ENCODE measurements around the gene NR2F2. TPM values are rescaled to one million over a fixed set of nuclear protein-coding genes. Genes with fewer than 3 reads are reported as not detected.
"Not testable (repeated sequence)": the region's sequence is repeated elsewhere in the genome, so short reads cannot be mapped to it uniquely, and the experiment has no call there.

NR2F2 gene
- total RNA-seq, 1 donor = not detected

DNA sequence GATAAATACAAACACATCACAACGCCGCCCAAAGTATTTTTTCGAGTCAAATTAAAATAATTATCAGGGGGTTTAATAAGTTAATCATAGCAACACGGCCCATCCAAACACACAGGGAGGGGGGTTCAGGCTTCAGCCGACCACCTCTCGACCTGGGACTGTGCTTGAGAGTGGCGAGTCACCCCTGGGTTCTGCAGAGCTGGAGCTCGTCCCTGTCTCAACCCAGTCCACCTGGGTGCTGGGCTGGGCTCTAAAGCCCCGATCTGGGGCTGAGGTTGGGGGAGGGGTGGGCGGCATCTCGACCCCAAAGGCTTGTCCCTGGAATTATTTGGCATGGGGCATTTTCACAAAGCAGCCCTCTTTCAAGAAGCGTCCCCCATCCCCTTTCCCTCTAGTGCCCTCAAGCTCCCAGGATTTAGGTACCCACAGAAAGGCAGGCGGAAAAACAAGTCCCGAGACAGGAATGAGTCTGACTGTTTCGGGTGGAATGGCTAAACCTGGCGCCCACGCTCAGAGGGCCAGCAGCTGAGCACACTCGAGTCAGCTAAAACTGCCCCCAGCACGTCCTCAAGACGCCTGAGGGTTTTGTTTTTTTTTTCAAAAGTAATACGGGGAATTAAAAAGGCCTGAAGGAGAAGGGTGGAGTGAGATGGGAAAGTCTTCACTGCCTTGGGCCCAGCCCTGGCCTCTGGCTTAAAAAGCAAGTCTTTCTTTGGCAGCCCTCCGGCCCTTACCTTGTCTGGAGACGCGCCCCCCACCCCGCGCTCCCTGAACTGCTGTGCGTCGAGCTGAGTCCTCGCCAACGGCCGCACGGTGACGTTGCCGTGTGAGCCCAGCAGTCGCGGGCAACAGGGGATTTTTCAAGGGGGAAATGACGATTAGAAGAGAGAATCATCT, 32.5 kb downstream of the NR2F2 start:
- peak in 2 of 3 donors; percentile 38 to 46 for DNase-seq (ENCODE audit: low read depth in 2 of 3, low spot score in 2 of 3)

DNA sequence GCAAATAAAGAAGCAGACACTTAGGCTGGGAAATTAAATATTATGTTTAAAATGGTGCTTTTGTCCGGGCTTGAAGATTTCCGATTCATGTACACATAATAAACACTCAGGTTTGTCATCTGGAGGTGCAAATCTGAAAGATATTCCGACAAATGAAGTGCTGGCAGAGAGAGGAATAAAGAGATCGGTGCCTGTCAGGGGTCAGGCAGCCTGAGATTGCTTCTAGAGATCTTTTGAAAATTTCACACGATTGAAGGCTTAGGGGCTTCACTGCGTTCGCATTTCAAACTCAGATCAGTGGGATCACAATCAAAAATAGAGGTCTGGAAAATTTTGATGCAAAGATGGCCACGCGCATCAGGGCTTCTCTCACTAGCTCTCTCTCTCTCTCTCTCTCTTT, 33.2 kb downstream of the NR2F2 start:
- DNase-seq (ENCODE audit: low read depth in 2 of 3, low spot score in 2 of 3) = no peak

DNA sequence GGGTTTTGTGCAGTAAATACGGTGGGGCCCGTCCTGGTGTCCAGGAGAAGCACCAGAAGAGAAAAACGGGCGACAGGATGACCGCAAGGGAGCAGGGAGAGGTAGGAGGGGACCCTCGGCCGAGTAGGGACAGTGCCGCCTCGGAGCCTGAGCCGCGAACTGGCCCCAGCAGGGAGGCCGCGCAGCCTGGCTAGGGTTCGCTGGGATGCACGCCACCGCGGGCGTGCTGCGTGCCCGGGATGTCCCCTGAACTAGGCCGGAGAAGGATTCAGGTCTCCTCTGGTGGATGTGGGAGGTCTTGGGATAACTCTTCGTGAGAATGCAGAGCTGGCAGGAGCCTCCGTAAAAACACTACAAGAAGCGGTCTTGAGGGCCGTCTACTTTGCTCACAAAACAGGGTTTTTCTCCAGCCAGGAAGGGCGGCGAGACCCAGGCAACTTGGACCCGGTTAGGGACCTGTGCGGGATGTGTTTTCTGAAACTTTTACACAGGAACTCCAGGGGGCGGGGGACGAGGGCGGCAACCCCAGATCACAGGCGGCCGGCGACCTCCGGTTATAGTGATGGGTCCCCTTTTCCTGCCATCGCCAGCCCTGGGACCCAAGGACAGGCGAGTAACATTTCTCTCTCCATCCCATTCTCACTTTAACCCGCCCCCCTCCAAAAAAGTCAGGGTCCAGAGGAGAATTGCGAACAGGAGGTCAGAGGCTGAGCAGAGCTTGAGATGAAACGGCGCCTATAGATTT, 35.5 kb downstream of the NR2F2 start:
- no peak for DNase-seq (ENCODE audit: low read depth in 2 of 3, low spot score in 2 of 3)

- DNase-seq (ENCODE audit: low read depth in 2 of 3, low spot score in 2 of 3) = no peak
These were observed 36.0 kb downstream of the NR2F2 start for GRCh38 chr15:96366526-96366877.

GRCh38 chr15:96367311-96368200, 37.1 kb downstream of the NR2F2 start:
- no peak for DNase-seq (ENCODE audit: low read depth in 2 of 3, low spot score in 2 of 3)

DNA sequence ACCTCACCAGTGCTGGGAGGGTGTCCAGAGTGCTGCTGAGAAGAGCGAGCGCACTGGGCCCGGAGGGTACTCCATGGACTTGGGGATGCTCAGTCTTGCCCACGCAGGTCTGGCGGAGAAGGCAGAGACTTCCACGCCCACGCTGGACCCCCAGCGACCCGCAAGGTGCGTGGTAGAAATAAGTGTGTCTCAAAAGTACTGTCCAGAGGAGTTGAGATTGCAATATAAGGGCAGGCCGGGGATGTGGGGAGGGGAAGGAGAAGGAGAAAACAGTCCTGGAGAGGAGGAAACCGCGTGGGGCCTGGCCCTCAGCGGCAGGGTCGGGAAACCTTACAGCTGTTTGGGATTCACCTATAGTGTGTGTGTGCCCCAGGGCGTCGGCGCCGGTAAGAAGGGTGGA, 38.9 kb downstream of the NR2F2 start:
- no peak for DNase-seq (ENCODE audit: low read depth in 2 of 3, low spot score in 2 of 3)

DNA sequence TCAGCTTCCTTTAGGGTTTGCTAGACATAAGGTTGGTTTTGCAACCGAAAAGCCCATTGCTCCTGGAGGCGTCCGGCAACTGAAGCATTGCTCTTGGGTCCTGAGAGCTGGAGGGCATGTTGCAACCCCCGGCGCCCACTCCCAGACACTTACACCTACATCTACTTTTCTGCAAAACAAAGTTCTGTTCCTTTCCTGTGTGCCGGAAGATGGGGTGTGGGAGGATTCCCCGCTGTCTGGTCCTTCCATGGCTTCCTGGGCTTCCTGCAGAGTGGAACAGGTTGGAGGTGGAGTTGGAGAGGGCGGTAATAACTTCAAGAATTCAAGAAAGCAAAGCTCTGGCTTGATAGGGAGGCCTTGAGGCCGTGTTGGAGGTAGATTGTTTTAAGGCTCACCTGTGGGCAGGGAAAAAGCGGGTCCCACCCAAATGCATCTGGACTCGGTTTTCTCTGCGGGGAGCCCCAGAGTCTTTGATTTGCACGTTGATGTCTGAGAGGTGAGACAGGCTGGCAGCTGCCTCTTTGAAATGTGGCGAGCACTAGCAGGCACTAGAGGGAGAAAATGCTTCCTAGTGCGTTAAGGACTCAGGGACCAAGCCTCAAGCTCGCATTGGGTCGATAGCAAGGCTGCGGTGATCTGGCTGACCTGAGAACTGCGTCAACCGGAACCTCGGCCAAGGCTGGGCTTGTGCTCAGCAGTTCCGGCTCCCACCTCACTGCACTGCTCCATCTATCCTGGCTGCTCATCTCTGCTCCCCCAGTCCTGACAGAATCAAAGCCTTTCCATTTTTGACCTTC, 39.5 kb downstream of the NR2F2 start:
- no peak for DNase-seq (ENCODE audit: low read depth in 2 of 3, low spot score in 2 of 3)

DNA sequence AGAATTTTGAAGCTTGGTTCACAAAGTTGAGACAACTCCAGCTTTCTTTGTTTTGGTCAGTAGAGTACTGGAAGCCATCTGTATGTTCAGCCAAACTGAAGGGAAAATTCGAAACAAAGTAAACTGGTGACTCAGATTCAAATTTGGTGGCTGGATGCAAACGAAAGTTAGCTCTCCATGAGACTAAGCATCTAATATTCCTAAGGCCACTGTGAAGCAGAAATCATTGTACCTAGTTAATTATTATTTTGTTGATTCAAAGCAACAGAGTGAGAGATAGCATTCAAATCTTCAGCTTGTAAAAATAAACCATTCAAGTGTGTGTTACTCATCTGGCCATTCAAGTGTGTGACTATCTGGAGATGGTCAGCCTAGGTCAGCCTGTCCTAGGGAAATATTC, 42.1 kb downstream of the NR2F2 start:
- DNase-seq (ENCODE audit: low read depth in 2 of 3, low spot score in 2 of 3) = no peak

DNA sequence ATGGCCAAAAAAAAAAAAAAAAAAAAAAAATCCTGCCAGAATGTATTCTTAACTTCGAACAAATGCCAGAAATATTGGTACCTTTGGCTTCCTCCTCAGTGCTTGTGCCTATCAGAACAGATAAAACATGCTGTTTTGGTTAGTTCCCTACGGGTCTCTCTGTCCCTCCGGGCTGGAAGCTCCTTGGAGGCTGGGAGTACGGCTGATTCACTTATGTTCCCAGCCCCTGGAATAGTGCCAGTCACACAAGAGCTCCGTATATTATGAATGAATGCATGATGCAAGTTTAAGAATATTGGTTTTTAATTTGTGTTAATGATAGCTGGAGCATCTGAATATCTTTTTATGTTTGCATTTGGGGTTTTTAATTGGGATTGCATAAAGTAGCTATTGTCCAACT, 44.0 kb downstream of the NR2F2 start:
- DNase-seq (ENCODE audit: low read depth in 2 of 3, low spot score in 2 of 3) = no peak

DNA sequence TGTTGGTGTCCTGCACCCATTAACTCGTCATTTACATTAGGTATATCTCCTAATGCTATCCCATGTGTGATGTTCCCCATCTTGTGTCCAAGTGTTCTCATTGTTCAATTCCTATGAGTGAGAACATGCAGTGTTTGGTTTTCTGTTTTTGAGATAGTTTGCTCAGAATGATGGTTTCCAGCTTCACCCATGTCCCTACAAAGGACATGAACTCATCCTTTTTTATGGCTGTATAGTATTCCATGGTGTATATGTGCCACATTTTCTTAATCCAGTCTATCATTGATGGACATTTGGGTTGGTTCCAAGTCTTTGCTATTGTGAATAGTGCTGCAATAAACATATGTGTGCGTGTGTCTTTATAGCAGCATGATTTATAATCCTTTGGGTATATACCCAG, 49.1 kb downstream of the NR2F2 start:
- not testable (repeated sequence) for DNase-seq (ENCODE audit: low read depth in 2 of 3, low spot score in 2 of 3)

GRCh38 chr15:96381463-96381862, 51.0 kb downstream of the NR2F2 start:
- DNase-seq (ENCODE audit: low read depth in 2 of 3, low spot score in 2 of 3) = no peak

GRCh38 chr15:96385195-96385594, 54.7 kb downstream of the NR2F2 start:
- no peak for DNase-seq (ENCODE audit: low read depth in 2 of 3, low spot score in 2 of 3)

- no peak for DNase-seq (ENCODE audit: low read depth in 2 of 3, low spot score in 2 of 3)
These were observed 58.2 kb downstream of the NR2F2 start for GRCh38 chr15:96388673-96389072.
